HG02798 (cell line): ENCODE data around the gene GPR176.
"Not testable (repeated sequence)": the region's sequence is repeated elsewhere in the genome, so short reads cannot be mapped to it uniquely, and the experiment has no call there.

Experiments used
- ATAC-seq: cut with Tn5 transposase; IDR thresholded peaks from one replicate; pipeline ENCODE4 v1.9.1; 2021; ENCODE audit warnings: mild to moderate bottlenecking; ENCODE audit not compliant: unreplicated experiment, poor library complexity

The GPR176 gene

DNA sequence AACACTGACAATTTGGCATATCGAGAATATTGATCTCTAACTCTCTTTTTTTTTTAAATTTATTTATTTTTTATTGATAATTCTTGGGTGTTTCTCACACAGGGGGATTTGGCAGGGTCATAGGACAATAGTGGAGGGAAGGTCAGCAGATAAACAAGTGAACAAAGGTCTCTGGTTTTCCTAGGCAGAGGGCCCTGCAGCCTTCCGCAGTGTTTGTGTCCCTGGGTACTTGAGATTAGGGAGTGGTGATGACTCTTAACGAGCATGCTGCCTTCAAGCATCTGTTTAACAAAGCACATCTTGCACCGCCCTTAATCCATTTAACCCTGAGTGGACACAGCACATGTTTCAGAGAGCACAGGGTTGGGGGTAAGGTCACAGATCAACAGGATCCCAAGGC, 27.0 kb downstream of the GPR176 start:
- ATAC-seq = not testable (repeated sequence)

DNA sequence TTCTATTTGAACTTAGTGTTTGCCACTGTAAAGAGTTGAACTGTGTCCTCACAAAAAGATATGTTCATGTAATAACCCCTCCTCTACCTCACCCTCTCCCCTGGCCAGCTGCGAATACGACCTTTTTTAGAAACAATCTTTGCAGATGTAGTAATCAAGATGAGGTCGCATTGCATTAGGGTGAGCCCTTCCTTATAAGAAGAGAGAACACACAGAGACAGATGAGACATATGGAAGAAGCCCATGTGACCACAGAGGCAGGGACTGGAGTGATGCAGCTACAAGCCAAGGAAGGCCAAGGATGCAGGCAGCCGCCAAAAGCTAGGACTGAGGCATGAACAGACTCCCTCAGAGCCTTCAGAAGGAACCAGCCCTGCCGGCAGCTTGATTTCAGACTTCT, 27.6 kb downstream of the GPR176 start:
- no peak for ATAC-seq

DNA sequence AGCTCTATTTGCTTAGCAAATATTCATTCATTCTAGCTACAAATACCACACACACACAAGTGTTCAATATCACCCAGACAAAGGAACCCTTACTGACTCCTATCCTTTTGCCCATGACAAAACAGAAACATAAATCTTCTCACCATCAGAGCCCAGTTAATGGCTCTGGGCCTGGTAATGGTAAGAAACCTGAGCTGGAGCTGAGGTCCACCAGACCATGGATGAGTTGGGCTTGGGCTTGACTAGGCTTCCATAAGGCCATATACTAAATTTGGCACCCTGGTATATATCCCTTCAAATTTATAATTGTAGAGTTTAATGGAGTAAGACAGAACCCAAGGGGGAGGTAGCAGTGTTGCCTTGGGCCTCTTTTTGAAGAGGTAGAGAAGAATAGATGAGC, 29.4 kb downstream of the GPR176 start:
- no peak for ATAC-seq

DNA sequence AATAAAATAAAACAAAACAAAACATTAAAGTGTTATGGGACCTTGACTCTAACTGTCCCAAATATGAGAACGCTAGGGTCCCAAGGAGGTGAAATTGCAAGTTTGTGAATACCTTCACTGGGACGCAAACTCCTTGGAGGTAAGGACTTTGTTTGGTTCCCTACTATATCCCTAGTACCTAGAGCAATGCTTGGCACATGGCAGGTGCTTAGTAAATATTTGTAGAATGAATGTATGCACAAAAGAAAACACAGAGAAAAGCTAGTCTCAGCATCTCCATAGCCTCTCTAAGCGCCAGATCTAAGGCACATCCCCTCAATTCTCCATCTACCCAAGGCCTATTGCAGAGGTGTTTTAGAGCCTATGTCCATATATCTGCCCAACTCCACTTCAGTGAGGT, 30.5 kb downstream of the GPR176 start:
- no peak for ATAC-seq

DNA sequence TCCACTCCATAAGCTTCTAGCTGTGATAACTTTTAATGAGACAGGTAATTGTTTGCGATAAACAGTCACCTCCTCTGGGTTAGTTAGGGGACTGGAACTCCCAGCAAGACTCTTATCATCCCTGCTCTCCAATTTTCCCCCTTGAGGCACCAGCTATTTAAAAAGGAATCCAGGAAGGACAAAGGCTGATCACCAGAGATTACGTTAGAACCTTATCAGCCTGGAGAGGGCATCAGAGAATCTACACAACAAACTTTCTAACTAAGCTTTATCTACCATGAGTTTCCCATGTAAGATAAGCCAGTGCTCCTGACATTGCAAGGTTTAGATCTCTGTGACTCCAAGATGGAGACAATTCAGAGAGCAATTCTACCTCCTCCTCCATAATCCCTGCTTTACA, 31.3 kb downstream of the GPR176 start:
- no peak for ATAC-seq

- ATAC-seq = no peak
Measured at GRCh38 chr15:39888243-39888642, 31.8 kb downstream of the GPR176 start.

DNA sequence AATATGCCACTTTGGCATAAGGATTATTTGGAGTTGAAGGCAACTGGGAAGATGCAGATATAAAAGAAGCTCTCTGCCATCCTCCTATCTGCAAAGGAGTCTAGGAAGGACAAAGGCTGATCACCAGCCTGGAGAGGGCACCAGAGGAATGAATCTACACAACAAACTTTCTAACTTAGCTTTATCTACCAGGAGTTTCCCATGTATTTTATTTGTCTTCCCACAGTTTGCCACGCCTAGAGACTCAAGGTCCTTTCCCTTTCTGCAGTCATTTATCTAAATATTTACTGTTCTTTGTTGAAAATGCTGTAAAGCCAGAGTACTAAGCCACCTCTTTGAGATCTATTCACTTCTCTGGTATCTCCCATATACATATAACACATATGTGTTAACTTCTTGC, 32.2 kb downstream of the GPR176 start:
- no peak for ATAC-seq

DNA sequence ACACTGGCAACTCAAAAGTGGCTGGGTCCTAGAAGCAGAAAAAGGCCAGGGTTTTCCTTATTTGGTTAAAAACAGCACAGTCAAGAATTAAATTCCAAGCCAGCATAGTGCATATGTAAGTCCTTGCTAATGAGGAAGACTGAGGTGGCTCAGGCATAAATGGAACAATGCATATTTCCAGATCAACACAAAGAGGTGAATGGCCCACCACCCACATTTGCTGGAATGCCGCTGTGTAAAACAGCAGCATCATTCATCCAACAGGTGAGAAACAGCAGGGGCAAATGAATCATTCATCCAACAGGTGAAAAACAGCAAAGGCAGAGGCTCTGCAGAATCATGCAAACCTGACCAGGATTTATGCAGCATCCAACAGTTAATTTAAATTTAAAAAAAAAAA, 32.9 kb downstream of the GPR176 start:
- no peak for ATAC-seq

- no peak for ATAC-seq
Measured at GRCh38 chr15:39886418-39886817, 33.6 kb downstream of the GPR176 start.

- no peak for ATAC-seq
Measured at GRCh38 chr15:39885099-39885777, 34.8 kb downstream of the GPR176 start.

GRCh38 chr15:39884351-39884750, 35.7 kb downstream of the GPR176 start:
- ATAC-seq = no peak

DNA sequence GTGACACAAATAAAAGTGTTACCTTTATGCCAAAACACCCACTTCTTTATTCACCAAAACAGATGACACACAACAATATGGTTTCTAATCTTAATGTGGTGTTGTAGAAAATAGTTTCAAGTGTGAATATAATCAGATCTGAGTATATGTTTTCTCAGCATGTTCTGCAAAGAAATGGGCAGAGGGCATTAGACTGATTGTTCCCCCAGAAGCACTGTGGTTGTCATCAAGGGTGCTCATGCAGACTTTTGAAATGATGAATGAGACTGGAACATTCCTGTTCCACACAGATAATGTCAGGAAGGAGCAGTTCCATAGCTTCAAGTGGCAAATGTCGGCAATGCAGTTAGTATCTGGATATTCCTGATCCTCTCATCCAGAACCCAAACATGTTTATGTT, 37.5 kb downstream of the GPR176 start:
- no peak for ATAC-seq

GRCh38 chr15:39881790-39882189, 38.3 kb downstream of the GPR176 start:
- no peak for ATAC-seq

DNA sequence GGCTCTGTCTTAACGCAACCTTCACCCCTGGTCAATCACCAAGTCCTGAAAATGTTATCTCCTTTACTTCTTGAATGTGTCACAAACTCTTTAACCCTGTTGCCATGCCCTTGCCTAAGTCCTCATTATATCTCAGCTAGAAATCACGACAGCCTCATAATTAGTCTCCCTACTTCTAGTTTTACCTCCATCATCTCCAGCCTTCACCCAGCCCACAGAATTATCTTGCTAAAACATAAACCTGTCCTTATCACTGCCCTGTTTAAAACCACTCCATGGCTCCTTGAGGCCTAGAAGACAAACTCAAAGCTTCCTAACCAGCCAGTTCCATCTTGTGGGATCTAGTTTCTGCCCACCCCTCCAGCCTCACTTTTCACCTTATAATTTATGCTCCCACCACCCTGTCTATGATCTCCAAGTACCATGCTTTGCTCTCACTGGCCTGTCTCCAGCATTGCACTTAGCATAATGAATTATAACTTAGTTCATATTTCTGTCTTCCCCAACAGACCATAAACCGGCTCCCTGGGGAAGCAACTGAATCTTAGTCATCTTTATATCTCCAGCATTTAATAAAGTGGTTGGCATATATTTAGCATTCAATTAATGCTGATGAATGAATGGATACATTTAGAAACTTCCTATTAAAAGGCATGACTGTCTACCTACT, 39.2 kb downstream of the GPR176 start:
- ATAC-seq = no peak

- no peak for ATAC-seq
Measured at GRCh38 chr15:39878406-39878785, 41.7 kb downstream of the GPR176 start.

GRCh38 chr15:39874890-39875549, 45.0 kb downstream of the GPR176 start:
- ATAC-seq = no peak

DNA sequence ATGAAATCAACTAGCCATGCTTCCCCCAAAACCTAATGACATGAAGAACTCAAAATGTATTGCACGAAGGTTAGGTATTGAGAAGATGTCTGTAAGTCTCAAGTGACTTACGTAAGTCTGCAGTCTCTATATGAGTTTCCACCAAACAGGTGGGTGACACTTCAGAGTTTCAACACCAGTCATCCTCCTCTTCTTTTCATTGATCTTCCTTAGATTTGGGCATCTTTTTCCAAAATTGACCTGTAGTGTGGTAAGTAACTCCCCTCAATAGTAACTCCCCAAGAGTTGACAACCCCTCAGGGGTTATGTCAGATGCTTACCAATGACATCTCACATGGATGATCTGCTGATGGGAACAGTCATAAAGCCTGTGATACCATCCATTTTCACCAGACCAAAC, 46.1 kb downstream of the GPR176 start:
- ATAC-seq = peak; percentile 52

DNA sequence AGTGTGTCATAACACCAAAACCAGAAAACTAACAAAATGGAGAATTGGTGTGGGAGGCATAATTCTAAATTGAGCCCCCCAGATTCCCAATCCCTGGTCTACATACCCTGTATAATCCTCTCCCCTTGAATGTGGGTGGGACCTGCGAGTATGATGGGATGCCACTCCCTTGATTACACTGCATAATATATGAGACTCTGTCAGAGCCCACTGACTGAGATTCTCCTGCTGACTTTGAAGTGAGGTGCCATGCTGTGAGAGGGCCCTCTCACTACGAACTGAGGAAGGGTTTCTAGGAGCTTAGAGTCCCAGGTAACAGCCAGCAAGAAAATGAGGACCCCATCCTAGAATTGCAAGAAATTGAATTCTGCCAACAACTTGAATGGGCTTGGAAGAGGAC, 49.5 kb downstream of the GPR176 start:
- no peak for ATAC-seq

GRCh38 chr15:39869858-39870515, 50.1 kb downstream of the GPR176 start:
- ATAC-seq = no peak

DNA sequence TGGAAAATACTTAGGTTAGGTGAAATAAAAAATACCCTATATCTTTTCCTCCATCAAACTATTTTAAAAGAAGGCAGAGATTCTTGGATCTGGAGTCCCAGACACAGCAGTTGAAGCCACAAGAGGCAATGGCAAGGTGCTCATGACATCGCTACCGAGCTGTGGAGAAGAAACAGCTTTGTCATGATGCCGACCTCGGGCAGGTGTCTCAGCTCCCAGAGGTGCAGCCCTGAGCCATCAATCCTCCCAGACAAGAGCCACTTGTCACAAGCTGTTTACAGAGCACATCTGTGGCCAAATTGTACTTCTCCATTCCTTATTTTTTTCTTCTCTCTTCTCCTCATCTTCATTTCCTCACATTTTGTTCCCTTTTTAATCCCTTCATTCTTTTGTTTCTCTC, 50.8 kb downstream of the GPR176 start:
- ATAC-seq = no peak

GRCh38 chr15:39868396-39868795, 51.7 kb downstream of the GPR176 start:
- ATAC-seq = no peak
